Stimulated activated CD8-positive, alpha-beta memory T cell treated with anti-CD3 and anti-CD28 coated beads, Interleukin-7, amount 100 ng/mL, for 1 hour (primary cell): ENCODE measurements around the gene PLVAP.

ENCODE experiments used
- DNase-seq, 2 donors: peaks; one replicate each; pipeline ENCODE4 v3.0.0-alpha.2; 2020; ENCODE audit warnings: low read depth in 2 of 2

Gene PLVAP

GRCh38 chr19:17303167-17303939 is 73.8 kb downstream of the PLVAP start, which contains the start of gene ABHD8:
Gene ABHD8 (minus strand): TSS chr19:17303425. CDS start chr19:17301616, 1,809 bp downstream.
- peak; percentile 82 to 89 for DNase-seq

DNA sequence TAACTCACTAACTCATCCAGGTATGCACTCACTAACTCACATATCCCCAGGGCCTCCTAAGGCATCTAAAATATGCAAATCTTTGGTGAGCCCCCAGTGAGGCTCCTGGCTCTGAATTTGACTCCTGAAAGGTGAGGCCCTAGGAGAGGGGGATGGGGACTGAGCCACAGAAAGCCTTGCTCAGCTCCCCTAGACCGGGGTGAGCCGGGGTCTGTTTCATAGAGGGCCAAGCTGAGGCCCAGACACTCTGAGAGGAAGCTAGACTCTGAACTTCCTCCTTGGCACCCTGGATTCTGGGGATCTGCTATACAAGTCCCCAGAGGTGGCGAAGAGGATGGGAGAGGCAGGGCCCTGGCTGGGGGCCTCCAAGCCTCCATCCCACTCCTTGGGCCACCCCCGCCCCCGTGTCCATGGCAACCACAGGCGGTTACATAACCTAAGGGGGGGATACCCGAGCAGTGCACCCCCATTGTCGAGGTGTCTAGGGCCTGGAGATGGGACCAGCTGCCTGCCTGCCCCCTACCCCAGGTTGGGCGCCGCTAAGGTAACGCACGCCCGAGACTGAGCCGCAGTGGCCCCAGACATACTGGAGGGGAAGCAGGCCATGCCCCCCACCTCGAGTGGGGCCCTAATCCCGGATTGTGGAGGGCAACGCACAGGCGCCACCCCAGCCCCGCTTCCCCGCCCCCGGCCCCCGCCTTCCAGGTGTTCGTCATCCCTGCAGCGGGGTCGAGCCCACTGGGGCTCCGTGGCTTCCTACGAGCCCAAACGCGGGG is 74.6 kb downstream of the PLVAP start:
- no peak for DNase-seq
